ENCODE results near the gene ZNF232.
"Not testable (repeated sequence)": the region's sequence is repeated elsewhere in the genome, so short reads cannot be mapped to it uniquely, and the experiment has no call there.

Gene ZNF232

GRCh38 chr17:5111402-5112204, at the start of gene ZNF232:
ZNF232 (minus strand) TSS chr17:5111878; CDS start chr17:5111822, 56 bp downstream.
- peak within 1 kb of the TSS; percentile 93 for H3K4me3 ChIP-seq (ENCODE audit: low read depth, low read length)
- DNase-seq (ENCODE audit: low read depth), result peak; percentile 91
- TF ChIP-seq CTCF (IDR thresholded peaks at IDR 0.05; ENCODE audit: control insufficient read depth, extremely low read depth, insufficient read depth), result no peak

- not testable (repeated sequence) for H3K4me3 ChIP-seq (ENCODE audit: low read depth, low read length); DNase-seq (ENCODE audit: low read depth)
Measured at GRCh38 chr17:5160702-5161101, 49.0 kb upstream of the ZNF232 start.

GRCh38 chr17:5146122-5146521, 34.4 kb upstream of the ZNF232 start:
- not testable (repeated sequence) for H3K4me3 ChIP-seq (ENCODE audit: low read depth, low read length); DNase-seq (ENCODE audit: low read depth)

- H3K4me3 ChIP-seq (ENCODE audit: low read depth, low read length); DNase-seq (ENCODE audit: low read depth): not testable (repeated sequence)
Measured at GRCh38 chr17:5142877-5143276, 31.2 kb upstream of the ZNF232 start.

- no peak overlapping the region for H3K4me3 ChIP-seq (ENCODE audit: low read depth, low read length)
- peak; percentile 19; the same call in 1 of the 2 replicates for TF ChIP-seq CTCF (IDR thresholded peaks at IDR 0.05; ENCODE audit: control insufficient read depth, extremely low read depth, insufficient read depth)
- DNase-seq (ENCODE audit: low read depth), result no peak
Measured at GRCh38 chr17:5139458-5139732, 27.7 kb upstream of the ZNF232 start.

GRCh38 chr17:5138616-5139457, 27.2 kb upstream of the ZNF232 start:
- no peak overlapping the region for H3K4me3 ChIP-seq (ENCODE audit: low read depth, low read length)
- no peak for DNase-seq (ENCODE audit: low read depth)
- TF ChIP-seq CTCF (IDR thresholded peaks at IDR 0.05; ENCODE audit: control insufficient read depth, extremely low read depth, insufficient read depth), result no peak

- DNase-seq (ENCODE audit: low read depth); H3K4me3 ChIP-seq (ENCODE audit: low read depth, low read length): not testable (repeated sequence)
Measured at GRCh38 chr17:5138198-5138544, 26.5 kb upstream of the ZNF232 start.

GRCh38 chr17:5137511-5138197, 26.0 kb upstream of the ZNF232 start:
- DNase-seq (ENCODE audit: low read depth); H3K4me3 ChIP-seq (ENCODE audit: low read depth, low read length): not testable (repeated sequence)

GRCh38 chr17:5136580-5137412, 25.1 kb upstream of the ZNF232 start:
- H3K4me3 ChIP-seq (ENCODE audit: low read depth, low read length); DNase-seq (ENCODE audit: low read depth): not testable (repeated sequence)
